OCI-LY3 (cell line): ENCODE measurements around the gene MCTP2.

ENCODE experiments used
- CTCF ChIP-seq: fragments of 200-600, 300-600 bp; sonication (generic); IDR thresholded peaks from 2 replicates; pipeline ENCODE4 v1.5.1; 2014; ENCODE audit warnings: antibody characterized with exemption, low read length, low read depth
- EZH2phosphoT487 ChIP-seq: fragments of 200-600 bp; shearing (Covaris generic); IDR thresholded peaks from 2 replicates; pipeline ENCODE4 v1.6.1; 2018; ENCODE audit warnings: antibody characterized with exemption, mixed run types, low read depth

GRCh38 chr15:94397337-94397736 lies 166.0 kb downstream of the MCTP2 start:
- TF ChIP-seq CTCF: no peak
- TF ChIP-seq EZH2phosphoT487: no peak
